LNCaP clone FGC (cell line): ENCODE results near the gene TTLL10.

Experiments
- DNase-seq: peaks from one replicate; pipeline ENCODE4 v3.0.0-alpha.2; 2011; ENCODE audit warnings: low read depth
- H3K4me3 ChIP-seq: 2 replicates; pipeline ENCODE4 v1.5.1; 2011; ENCODE audit warnings: mild to moderate bottlenecking, low read depth, low read length, control low read depth
- TF ChIP-seq, protein P1 (sequence below): IDR thresholded peaks from 2 replicates; pipeline ENCODE4 v1.5.1; 2012; ENCODE audit warnings: mild to moderate bottlenecking; ENCODE audit not compliant: control insufficient read depth, insufficient read depth; ENCODE audit errors: extremely low read depth

Gene TTLL10

DNA sequence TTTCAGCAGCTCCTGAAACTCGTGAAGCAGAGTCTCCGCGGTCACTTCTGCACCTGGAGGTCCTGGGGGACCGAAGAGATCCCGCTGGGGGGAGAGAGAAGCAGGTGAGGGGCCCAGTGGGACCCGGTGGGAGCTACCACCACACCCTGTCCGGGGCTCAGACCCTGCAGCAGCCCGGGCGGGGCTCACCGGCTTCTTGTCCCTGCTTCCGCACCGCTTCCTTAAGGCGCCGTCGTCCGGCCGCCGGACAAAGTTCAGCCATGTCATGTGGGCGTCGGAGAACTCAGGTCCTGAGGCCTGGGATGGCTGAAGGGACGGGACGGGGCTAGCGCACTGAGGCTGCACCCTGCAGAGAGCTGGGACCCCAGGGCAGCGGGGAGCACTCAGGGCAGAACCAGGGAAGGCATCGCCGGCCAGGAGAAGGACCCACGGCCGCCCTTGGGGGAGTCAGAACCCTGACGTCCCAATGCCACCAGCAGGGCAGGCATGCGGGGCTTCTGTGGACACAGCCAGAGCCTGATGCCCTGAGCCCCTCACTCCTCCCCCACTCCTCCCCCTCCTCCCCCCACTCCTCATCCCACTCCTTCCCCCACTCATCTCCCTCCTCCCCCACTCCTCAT lies 70.6 kb downstream of the TTLL10 start:
- TF ChIP-seq, protein P1, sequence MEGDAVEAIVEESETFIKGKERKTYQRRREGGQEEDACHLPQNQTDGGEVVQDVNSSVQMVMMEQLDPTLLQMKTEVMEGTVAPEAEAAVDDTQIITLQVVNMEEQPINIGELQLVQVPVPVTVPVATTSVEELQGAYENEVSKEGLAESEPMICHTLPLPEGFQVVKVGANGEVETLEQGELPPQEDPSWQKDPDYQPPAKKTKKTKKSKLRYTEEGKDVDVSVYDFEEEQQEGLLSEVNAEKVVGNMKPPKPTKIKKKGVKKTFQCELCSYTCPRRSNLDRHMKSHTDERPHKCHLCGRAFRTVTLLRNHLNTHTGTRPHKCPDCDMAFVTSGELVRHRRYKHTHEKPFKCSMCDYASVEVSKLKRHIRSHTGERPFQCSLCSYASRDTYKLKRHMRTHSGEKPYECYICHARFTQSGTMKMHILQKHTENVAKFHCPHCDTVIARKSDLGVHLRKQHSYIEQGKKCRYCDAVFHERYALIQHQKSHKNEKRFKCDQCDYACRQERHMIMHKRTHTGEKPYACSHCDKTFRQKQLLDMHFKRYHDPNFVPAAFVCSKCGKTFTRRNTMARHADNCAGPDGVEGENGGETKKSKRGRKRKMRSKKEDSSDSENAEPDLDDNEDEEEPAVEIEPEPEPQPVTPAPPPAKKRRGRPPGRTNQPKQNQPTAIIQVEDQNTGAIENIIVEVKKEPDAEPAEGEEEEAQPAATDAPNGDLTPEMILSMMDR, result no peak
- H3K4me3 ChIP-seq, result no peak overlapping the region
- no peak for DNase-seq

DNA sequence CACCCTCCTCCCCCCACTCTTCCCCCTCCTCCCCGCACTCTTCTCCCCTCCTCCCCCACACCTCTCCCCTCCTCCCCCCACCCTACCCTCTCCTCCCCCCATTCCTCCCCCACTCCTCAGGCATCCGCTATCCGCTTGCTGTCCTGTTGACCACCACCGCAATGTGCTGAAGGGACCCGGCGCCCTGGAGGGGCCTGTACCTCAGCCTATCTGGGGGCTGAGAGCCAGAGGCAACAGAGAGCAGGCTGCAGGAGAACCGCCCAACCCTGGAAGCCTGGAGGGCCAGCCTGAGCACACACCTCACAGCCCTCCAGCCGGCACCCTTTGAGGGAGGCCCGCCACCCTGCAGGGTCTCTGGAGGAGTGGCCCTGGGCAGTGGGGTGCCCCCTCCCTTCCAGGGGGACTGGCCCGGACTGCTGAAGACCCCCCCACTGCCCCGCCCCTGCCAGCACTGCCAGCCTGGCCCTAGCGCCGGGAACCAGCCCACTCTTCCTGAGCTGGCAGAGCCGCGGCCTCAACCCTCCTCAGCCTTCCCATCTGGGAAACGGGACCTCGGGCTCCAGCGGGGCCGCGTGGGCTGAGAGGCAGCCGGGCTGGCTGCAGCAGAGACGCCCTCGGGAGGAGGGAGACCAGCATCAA lies 71.6 kb downstream of the TTLL10 start:
- DNase-seq, result no peak

DNA sequence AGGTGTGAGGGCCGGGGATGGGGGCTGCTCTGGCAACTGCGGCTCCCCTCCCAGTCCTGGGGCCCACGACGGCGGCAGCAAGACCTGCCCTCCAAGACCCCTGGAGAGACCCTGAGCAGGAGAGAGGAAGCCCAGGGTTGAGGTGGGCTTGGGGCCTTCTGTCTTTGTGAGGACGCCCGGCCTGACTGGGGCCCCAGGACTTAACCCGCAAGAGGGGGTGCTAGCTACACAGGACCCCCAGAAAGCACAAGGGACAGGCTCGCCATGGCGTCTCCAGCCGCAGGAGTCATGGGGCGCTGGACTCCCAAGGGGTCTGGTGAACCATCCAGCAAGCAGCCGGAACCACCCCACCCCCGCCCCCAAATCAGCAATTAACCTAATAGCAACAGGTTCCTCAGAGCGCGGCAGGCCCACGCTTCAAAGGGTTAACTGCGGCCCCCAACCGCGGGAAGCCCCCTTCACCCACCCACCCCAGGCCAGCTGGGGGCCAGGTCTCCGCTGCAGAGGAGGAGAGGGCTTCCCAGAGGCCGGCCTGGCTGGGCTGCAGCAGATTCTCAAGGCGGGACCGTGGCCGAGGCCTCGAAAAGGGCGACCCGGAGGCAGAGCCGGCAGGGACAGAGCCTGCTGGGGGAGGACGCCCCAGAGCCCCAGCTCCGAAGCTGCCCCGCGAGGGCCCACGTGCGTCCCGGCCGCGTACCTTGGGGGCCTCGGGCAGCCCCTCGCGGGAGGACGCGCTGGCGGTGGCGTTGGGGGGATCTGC lies 72.3 kb downstream of the TTLL10 start:
- no peak for DNase-seq
- TF ChIP-seq, protein P1, result no peak
- H3K4me3 ChIP-seq, result no peak overlapping the region

More for the DNA sequence above, 71.6 kb downstream of the TTLL10 start:
- H3K4me3 ChIP-seq, result no peak overlapping the region
- TF ChIP-seq, protein P1, result no peak

DNA sequence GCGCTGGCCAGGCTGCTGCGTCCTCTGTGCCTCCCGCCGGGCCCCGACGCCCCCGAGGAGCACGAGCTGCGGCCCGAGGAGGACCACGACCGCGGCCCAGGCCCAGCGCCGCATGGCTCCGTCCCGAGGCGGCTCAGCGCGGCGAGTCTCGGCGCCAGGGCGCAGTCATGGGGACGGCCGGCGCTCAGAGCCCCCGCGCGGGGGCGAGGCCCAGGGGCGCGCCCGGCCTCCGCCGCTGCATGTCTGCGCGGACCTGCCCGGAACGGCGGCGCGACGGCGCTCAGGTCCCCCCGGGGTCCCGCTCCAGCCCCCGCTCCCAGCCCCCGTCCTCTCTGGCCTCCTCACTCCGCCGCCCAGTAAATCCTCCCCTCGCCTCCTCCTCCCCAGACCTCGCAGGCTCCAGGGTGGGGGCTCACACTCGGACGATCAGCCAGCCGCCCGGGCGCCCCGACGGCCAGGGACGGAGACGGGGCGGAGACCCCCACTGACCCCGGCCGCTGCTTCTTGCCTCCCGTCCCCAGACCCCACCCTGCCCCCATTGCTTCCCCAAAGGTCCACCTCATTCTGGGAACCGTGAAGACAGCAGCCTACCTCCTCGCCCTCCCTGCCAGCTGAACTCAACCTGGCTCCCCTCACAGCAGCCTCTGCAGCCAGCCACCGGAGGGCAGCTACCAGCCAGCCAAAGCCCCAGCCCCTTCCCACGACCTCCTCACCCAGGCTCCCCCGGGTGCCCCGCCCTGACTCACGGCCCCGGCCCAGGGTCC lies 73.1 kb downstream of the TTLL10 start, which contains the start of gene C1QTNF12:
C1QTNF12 (minus strand) TSS at position 146 of the 764 bp plus-strand sequence; CDS start at position 114, 32 bp downstream.
- no peak for DNase-seq
- TF ChIP-seq, protein P1, result no peak
- H3K4me3 ChIP-seq, result no peak within 1 kb of the TSS

DNA sequence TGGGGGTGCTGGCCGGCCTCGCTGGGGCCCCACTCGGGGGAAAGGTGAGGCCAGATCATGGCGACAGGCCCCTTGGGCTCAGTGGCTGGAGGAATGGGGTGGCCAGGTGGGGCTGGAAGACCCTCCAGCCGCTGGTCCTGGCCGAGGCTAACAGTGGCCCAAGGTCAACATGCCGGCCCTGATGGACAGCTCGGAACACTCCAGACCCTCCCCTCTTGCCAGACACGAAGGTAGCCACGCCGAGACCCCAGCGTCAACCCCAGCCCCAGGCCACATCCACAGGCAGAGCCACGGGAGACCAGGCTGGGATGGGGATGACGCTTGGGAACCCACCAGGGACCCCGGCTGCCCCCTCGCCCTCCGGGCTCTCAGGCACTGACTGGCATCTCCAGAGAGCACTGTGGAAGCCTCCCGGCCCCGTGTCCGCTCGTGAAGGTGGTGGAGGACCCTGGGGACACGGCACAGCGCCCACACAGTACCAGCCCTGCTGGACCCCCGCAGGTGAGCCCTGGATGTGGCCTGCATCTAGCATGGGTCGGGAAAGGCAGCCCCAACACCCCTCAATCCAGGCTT lies 73.7 kb downstream of the TTLL10 start:
- no peak overlapping the region for H3K4me3 ChIP-seq
- no peak for DNase-seq
- TF ChIP-seq, protein P1, result no peak
